ENCODE data around the gene EPOP. TPM values are rescaled to one million over a fixed set of nuclear protein-coding genes. Genes with fewer than 3 reads are reported as not detected.

EPOP gene
- total and polyA plus RNA-seq, 2 of the 8 experiments (the other 6 are each of a cell fraction or from before 2014, with no cell fraction given): 1.5 to 3.3 TPM

GRCh38 chr17:38669520-38669919 lies 5.2 kb downstream of the EPOP start:
- no peaks in the 10 kb centered on the region for H3K79me1 ChIP-seq (ENCODE audit: low read depth, low read length)
- no peak overlapping the region for H3K4me3 ChIP-seq (ENCODE audit: extremely low read depth in 1 of 4, insufficient read depth in 2 of 4, low read depth in 3 of 4, low read length in 4 of 4)
- H3K36me3 ChIP-seq (ENCODE audit: control insufficient read depth in 2 of 4, insufficient read depth in 4 of 4, low read length in 3 of 4): no peaks in the 10 kb centered on the region; a peak in 1 of 8 replicates
- peak overlapping the region; percentile 46; the same call in 1 of the 2 replicates for H2BK15ac ChIP-seq (ENCODE audit: low read length)
- no peak overlapping the region for H3K56ac ChIP-seq (replicated peaks; ENCODE audit: insufficient read length, low read depth, low read length)
- peaks cover 38 to 72% (median 69%) of the 10 kb centered on the region in 4 experiments for H3K27me3 ChIP-seq (replicated peaks in 1 of 4; ENCODE audit: control insufficient read depth in 3 of 4, extremely low read depth in 1 of 4, insufficient read depth in 3 of 4, low read length in 3 of 4)
- FAIRE-seq (no peak), DNase-seq (ENCODE audit: low read depth in 1 of 2, low spot score in 2 of 2) (no peak)
- H3K14ac ChIP-seq (ENCODE audit: insufficient read length): no peak overlapping the region
- no peak overlapping the region for H4K5ac ChIP-seq (ENCODE audit: insufficient read length, low read depth, low read length)
- H2BK12ac ChIP-seq (ENCODE audit: low read depth, low read length): 0 out of 2 replicates have a peak overlapping the region, but pooled peaks have one; percentile 60
- H3K4ac ChIP-seq (replicated peaks; ENCODE audit: insufficient read length, low read depth, low read length): no peak overlapping the region
- no peaks in the 10 kb centered on the region for H3K79me2 ChIP-seq (ENCODE audit: control insufficient read depth in 1 of 2, insufficient read depth in 2 of 2, low read length in 2 of 2)
- TF ChIP-seq SP4 (IDR thresholded peaks at IDR 0.05; ENCODE audit: low read length) (no peak), EZH2 (IDR thresholded peaks at IDR 0.05; ENCODE audit: low read depth, low read length, severe bottlenecking) (peak; percentile 50)
- peak overlapping the region; percentile 16 to 94 for H3K4me2 ChIP-seq (ENCODE audit: insufficient read depth in 1 of 2, low read depth in 2 of 2, low read length in 2 of 2)
- no peak overlapping the region for H4K91ac ChIP-seq (replicated peaks; ENCODE audit: insufficient read length, low read length)
- ChIA-PET CTCF (ENCODE audit: partially characterized antibody) (interaction anchor here (0.6 to 29.5 kb wide), 24 partner anchors 8 to 266 kb away, joined by 3 to 795 read pairs (median 14); partner anchors contain the start of genes MLLT6 and SRCIN1), POLR2A (ENCODE audit: partially characterized antibody) (interaction anchor here (0.5 to 3.8 kb wide), 12 partner anchors 15 to 158 kb away, joined by 3 to 18 read pairs (median 4); no protein-coding TSS in a partner anchor)
- no peak overlapping the region for H3K27ac ChIP-seq (ENCODE audit: low read depth, low read length)
- WGBS, 2 experiments (ENCODE audit: extremely low coverage in 1 of 2, insufficient coverage in 1 of 2, insufficient read length in 1 of 2, insufficient replicate concordance in 2 of 2, low coverage in 1 of 2, low lambda C conversion rate in 2 of 2, missing lambda C conversion rate in 1 of 2): 14% methylated on average over 5 of the region's 6 CpGs; no CpG with 5 or more reads in 1 of the 2 experiments
- H4K20me1 ChIP-seq (replicated peaks in 1 of 2; ENCODE audit: control insufficient read depth in 1 of 2, insufficient read depth in 2 of 2, low read length in 2 of 2): peaks cover 0 to 10% of the 10 kb centered on the region in 2 experiments
- no peaks in the 10 kb centered on the region for H3K9me3 ChIP-seq (ENCODE audit: insufficient read depth in 2 of 2, low read depth in 1 of 2, low read length in 1 of 2)
- no peak overlapping the region for H2BK20ac ChIP-seq (ENCODE audit: low read length)
- no peak overlapping the region for H2BK5ac ChIP-seq (ENCODE audit: low read depth, low read length)
- H3K23ac ChIP-seq (ENCODE audit: insufficient read length): no peak overlapping the region
- H3K9ac ChIP-seq (replicated peaks in 1 of 4; ENCODE audit: extremely low read depth in 1 of 4, low read depth in 3 of 4, low read length in 3 of 4): no peak overlapping the region
- H3K23me2 ChIP-seq (ENCODE audit: low read depth, low read length): peaks cover 7% of the 10 kb centered on the region
- no peak overlapping the region for H2AK5ac ChIP-seq (ENCODE audit: low read depth, low read length)
- no peak overlapping the region; the same call in 1 of the 2 replicates for H3K18ac ChIP-seq (ENCODE audit: extremely low read depth, low read length)
- H2BK120ac ChIP-seq (replicated peaks; ENCODE audit: low read depth, low read length): no peak overlapping the region
- no peak overlapping the region for H2AFZ ChIP-seq (ENCODE audit: low read length)
- H4K8ac ChIP-seq (ENCODE audit: extremely low read depth, insufficient read depth, low read length): no peak overlapping the region
- peaks cover 4 to 40% (median 19%) of the 10 kb centered on the region in 4 experiments for H3K4me1 ChIP-seq (replicated peaks in 1 of 4; ENCODE audit: control insufficient read depth in 3 of 4, insufficient read depth in 4 of 4, low read length in 3 of 4)
